ENCODE data around the gene KATNA1. TPM values are rescaled to one million over a fixed set of nuclear protein-coding genes. Genes with fewer than 3 reads are reported as not detected.

KATNA1 gene
- total RNA-seq, 1 experiment from 2014 or later: 28.7 TPM

DNA sequence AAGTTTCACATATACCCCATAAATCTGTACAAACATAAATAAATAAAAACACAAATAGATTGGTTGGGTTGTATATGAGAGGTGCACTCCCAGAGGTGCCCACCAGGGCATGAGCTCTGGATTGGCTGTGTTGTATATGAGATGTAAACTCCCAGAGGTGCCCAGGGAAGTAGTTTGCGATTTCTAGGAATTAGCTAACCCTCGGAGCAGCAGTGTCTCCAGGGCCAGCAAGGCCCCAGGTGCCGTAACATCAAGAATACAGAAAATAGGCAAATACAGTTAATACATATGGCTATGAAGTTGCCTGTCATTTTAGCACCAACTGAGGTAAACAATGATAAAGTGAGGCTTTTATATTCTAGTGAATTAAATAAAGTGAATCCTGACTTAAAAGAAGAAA lies 87.8 kb downstream of the KATNA1 start:
- no peak overlapping the region for H3K4me3 ChIP-seq (ENCODE audit: low read depth, low read length, poor library complexity, severe bottlenecking)
- ChIA-PET POLR2A (ENCODE audit: low non-redundant PET) (no interaction called here), CTCF (interaction anchor here (1.0 kb wide), 1 partner anchor 15 kb away, joined by 3 read pairs; the partner anchor contains the start of gene PPIL4)
- no peaks in the 10 kb centered on the region for H3K9me3 ChIP-seq (ENCODE audit: low read depth, low read length, poor library complexity, severe bottlenecking)
- H3K27ac ChIP-seq (ENCODE audit: low read depth, low read length, poor library complexity, severe bottlenecking): no peak overlapping the region
- intact Hi-C loops (cut with micrococcal nuclease; ENCODE audit: unreplicated experiment): loop anchor here (10.0 kb wide), 2 partner anchors 154 to 304 kb away; partner anchors contain the start of genes LATS1 and LRP11
- DNase-seq (ENCODE audit: low spot score): peak; percentile 53
- peaks cover 40% of the 10 kb centered on the region for H3K27me3 ChIP-seq (replicated peaks; ENCODE audit: insufficient read depth, low read depth, low read length, poor library complexity)
- no peaks in the 10 kb centered on the region for H3K36me3 ChIP-seq (ENCODE audit: insufficient read depth, low read length, poor library complexity, severe bottlenecking)
- BruUV-seq (replicated peaks): no TSS peak
- TF ChIP-seq CTCF (conservative IDR thresholded peaks at IDR 0.05; ENCODE audit: low read depth, low read length) (peak; percentile 62), EZH2 (IDR thresholded peaks at IDR 0.05; ENCODE audit: borderline replicate concordance, low read depth, low read length, poor library complexity, severe bottlenecking) (no peak)
- no peaks in the 10 kb centered on the region for H3K4me1 ChIP-seq (ENCODE audit: insufficient read depth, low read length, poor library complexity, severe bottlenecking)

GRCh38 chr6:149559389-149559788 lies 89.1 kb downstream of the KATNA1 start:
- Histone ChIP-seq H3K36me3 (ENCODE audit: insufficient read depth, low read length, poor library complexity, severe bottlenecking) (no peaks in the 10 kb centered on the region), H3K4me1 (ENCODE audit: insufficient read depth, low read length, poor library complexity, severe bottlenecking) (no peaks in the 10 kb centered on the region), H3K4me3 (ENCODE audit: low read depth, low read length, poor library complexity, severe bottlenecking) (no peak overlapping the region), H3K9me3 (ENCODE audit: low read depth, low read length, poor library complexity, severe bottlenecking) (no peaks in the 10 kb centered on the region), H3K27me3 (replicated peaks; ENCODE audit: insufficient read depth, low read depth, low read length, poor library complexity) (peaks cover 40% of the 10 kb centered on the region), H3K27ac (ENCODE audit: low read depth, low read length, poor library complexity, severe bottlenecking) (no peak overlapping the region)
- POLR2A ChIA-PET (ENCODE audit: low non-redundant PET): no interaction called here
- no TSS peak for BruUV-seq (replicated peaks)
- DNase-seq (ENCODE audit: low spot score): no peak
- CTCF ChIA-PET: no interaction called here
- intact Hi-C loops (cut with micrococcal nuclease; ENCODE audit: unreplicated experiment): no loop called here
- TF ChIP-seq CTCF (conservative IDR thresholded peaks at IDR 0.05; ENCODE audit: low read depth, low read length) (no peak), EZH2 (IDR thresholded peaks at IDR 0.05; ENCODE audit: borderline replicate concordance, low read depth, low read length, poor library complexity, severe bottlenecking) (no peak)

GRCh38 chr6:149558029-149558428 lies 90.5 kb downstream of the KATNA1 start:
- Histone ChIP-seq H3K9me3 (ENCODE audit: low read depth, low read length, poor library complexity, severe bottlenecking) (no peaks in the 10 kb centered on the region), H3K27ac (ENCODE audit: low read depth, low read length, poor library complexity, severe bottlenecking) (no peak overlapping the region), H3K4me3 (ENCODE audit: low read depth, low read length, poor library complexity, severe bottlenecking) (no peak overlapping the region), H3K4me1 (ENCODE audit: insufficient read depth, low read length, poor library complexity, severe bottlenecking) (no peaks in the 10 kb centered on the region), H3K36me3 (ENCODE audit: insufficient read depth, low read length, poor library complexity, severe bottlenecking) (no peaks in the 10 kb centered on the region), H3K27me3 (replicated peaks; ENCODE audit: insufficient read depth, low read depth, low read length, poor library complexity) (peaks cover 40% of the 10 kb centered on the region)
- intact Hi-C loops (cut with micrococcal nuclease; ENCODE audit: unreplicated experiment): no loop called here
- BruUV-seq (replicated peaks): no TSS peak
- ChIA-PET POLR2A (ENCODE audit: low non-redundant PET) (no interaction called here), CTCF (no interaction called here)
- TF ChIP-seq EZH2 (IDR thresholded peaks at IDR 0.05; ENCODE audit: borderline replicate concordance, low read depth, low read length, poor library complexity, severe bottlenecking) (no peak), CTCF (conservative IDR thresholded peaks at IDR 0.05; ENCODE audit: low read depth, low read length) (no peak)
- DNase-seq (ENCODE audit: low spot score): no peak
